Psoas muscle (tissue), 8 donors: ENCODE results near the gene IRX3. TPM values are rescaled to one million over a fixed set of nuclear protein-coding genes. Genes with fewer than 3 reads are reported as not detected.

Experiments used
- ATAC-seq, 4 donors: fragments of 200-7000 bp; cut with Tn5 transposase; one replicate each; pipeline ENCODE4 v1.9.1; 2020; ENCODE audit warnings: moderate library complexity in 3 of 4, mild to moderate bottlenecking in 2 of 4
- DNase-seq, 2 donors: peaks; one replicate each; pipeline ENCODE4 v3.0.0-alpha.2; 2020
- H3K27ac ChIP-seq: fragments of 200-600 bp; one replicate; pipeline ENCODE4 v1.8.0; 2022
- H3K27me3 ChIP-seq, 3 donors: fragments of 200-600 bp in 1 of 3; one replicate each; pipeline versions ENCODE4 v1.6.1 to v1.8.0; 2013 to 2022; ENCODE audit warnings: low read length in 2 of 3, mild to moderate bottlenecking in 2 of 3, moderate library complexity in 1 of 3; ENCODE audit not compliant: insufficient read depth in 3 of 3
- H3K36me3 ChIP-seq, 2 donors: fragments of 200-600 bp in 1 of 2; one replicate each; pipeline versions ENCODE4 v1.6.1 to v1.8.0; 2013 to 2022; ENCODE audit warnings: low read depth in 1 of 2, mild to moderate bottlenecking in 1 of 2, moderate library complexity in 1 of 2; ENCODE audit not compliant: insufficient read depth in 1 of 2
- H3K4me1 ChIP-seq: fragments of 200-600 bp; one replicate; pipeline ENCODE4 v1.8.0; 2022
- H3K4me3 ChIP-seq: fragments of 200-600 bp; one replicate; pipeline ENCODE4 v1.8.0; 2022; ENCODE audit warnings: mild to moderate bottlenecking
- H3K9me3 ChIP-seq: fragments of 200-600 bp; one replicate; pipeline ENCODE4 v1.8.0; 2022
- WGBS, 3 donors: extraction: QIAGEN DNeasy Blood & Tissue Kit; methylation state at CpG; one replicate each; pipeline versions ENCODE4 v1.1.6 to v1.1.7; 2013; 5-methylcytosine and 5-hydroxymethylcytosine counted together
- intact Hi-C, 2 donors: fragments of 100-400 bp; cut with DNase I; formaldehyde crosslinking; loops; one replicate each; pipeline versions ENCODE4 v1.11.0 to v1.14.2; 2022
- polyA plus RNA-seq, 3 donors: library from polyadenylated mRNA; stranded (reverse); fragments of 200-250 nt; gene quantifications; one replicate each; pipeline ENCODE4 v1.2.3, GENCODE V29; 2013
- total RNA-seq, 4 donors: library from RNA; stranded (reverse); fragmentation: NEBNext Ultra II Directional in 2 of 4; extraction: Animal tissue kit (Norgen Biotek cat#: 25700) in 2 of 4; gene quantifications; one replicate each; pipeline versions ENCODE4 v1.2.1 to v1.2.4, GENCODE V29; 2021 to 2023
- TF ChIP-seq, protein P1 (sequence below): fragments of 200-600 bp; IDR thresholded peaks from one replicate; pipeline ENCODE4 v1.8.0; 2022; ENCODE audit warnings: antibody characterized with exemption
- donor health status: healthy with polysubstance abuse.
- donor health status: DM: no; HTN: no; CAD: no; lungs with moderate emphysema.
- donor health status: Bipolar disorder and iron deficiency.
- donor health status: healthy.
- donor health status: DM: yes; HTN: yes; CAD: no.
- donor health status: DM: no; HTN: no; CAD: no.
- donor health status: DM: no; HTN: no; CAD: no.
- donor health status: DM: yes; HTN: yes; CAD: no.

IRX3 gene
- total and polyA plus RNA-seq, 7 donors = 0.94 to 27.6 (median 9.8) TPM

DNA sequence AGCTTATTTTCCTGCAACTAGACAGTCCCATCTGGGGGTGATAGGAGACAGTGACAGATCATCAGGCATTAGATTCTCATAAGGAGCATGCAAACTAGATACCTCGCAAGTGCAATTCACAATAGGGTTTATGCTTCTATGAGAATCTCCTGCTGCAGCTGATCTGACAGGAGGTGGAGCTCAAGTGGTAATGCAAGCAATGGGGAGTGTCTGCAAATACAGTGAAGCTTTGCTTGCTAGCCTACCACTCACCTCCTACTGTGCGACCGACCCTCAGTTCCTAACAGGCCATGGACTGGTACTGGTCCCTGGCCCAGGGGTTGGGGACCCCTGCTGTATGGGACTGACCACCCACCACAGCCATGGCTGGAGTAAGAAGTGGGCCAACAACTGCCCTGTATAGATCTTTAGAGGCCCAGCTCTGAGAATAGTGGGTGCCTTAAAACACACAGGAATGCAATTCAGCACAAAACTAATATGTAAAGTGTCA lies 26.0 kb upstream of the IRX3 start:
- ATAC-seq = no peak
- 96 to 99% (median 97%) methylated on average over 3 of the region's 3 CpGs for WGBS, 3 donors
- no peak overlapping the region for H3K27ac ChIP-seq
- no peak for DNase-seq
- no peaks in the 10 kb centered on the region for H3K4me1 ChIP-seq
- H3K9me3 ChIP-seq = no peaks in the 10 kb centered on the region
- H3K36me3 ChIP-seq = no peaks in the 10 kb centered on the region
- H3K4me3 ChIP-seq = no peak overlapping the region
- TF ChIP-seq, protein P1, sequence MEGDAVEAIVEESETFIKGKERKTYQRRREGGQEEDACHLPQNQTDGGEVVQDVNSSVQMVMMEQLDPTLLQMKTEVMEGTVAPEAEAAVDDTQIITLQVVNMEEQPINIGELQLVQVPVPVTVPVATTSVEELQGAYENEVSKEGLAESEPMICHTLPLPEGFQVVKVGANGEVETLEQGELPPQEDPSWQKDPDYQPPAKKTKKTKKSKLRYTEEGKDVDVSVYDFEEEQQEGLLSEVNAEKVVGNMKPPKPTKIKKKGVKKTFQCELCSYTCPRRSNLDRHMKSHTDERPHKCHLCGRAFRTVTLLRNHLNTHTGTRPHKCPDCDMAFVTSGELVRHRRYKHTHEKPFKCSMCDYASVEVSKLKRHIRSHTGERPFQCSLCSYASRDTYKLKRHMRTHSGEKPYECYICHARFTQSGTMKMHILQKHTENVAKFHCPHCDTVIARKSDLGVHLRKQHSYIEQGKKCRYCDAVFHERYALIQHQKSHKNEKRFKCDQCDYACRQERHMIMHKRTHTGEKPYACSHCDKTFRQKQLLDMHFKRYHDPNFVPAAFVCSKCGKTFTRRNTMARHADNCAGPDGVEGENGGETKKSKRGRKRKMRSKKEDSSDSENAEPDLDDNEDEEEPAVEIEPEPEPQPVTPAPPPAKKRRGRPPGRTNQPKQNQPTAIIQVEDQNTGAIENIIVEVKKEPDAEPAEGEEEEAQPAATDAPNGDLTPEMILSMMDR = no peak
- no peaks in the 10 kb centered on the region for H3K27me3 ChIP-seq
- intact Hi-C loops = no loop called here

DNA sequence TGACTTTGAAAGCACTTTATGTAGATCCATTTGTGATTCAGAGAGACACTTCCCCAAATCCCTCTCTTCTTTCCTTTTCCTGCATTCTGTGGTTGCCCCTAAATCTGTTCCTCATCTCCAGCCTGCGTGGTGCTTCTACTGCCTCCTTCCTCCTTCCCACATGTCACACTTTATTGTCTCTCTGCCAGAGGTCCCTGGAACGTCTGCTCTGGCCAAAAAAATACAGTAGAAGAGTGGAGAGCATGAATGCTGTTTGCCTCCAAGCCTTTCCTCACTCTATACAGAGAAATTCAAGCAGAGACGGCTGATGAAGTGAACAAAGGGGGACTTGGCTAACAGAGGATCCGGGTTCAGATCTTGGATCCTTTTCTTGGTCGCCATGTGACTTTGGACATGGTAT lies 22.8 kb upstream of the IRX3 start:
- DNase-seq (no peak), ATAC-seq (no peak)
- intact Hi-C loops = no loop called here
- no peaks in the 10 kb centered on the region for H3K4me1 ChIP-seq
- no peak overlapping the region for H3K4me3 ChIP-seq
- H3K27ac ChIP-seq = no peak overlapping the region
- no peaks in the 10 kb centered on the region for H3K27me3 ChIP-seq
- no peaks in the 10 kb centered on the region for H3K36me3 ChIP-seq
- 56 to 58% (median 57%) methylated on average over 5 of the region's 5 CpGs for WGBS, 3 donors
- no peaks in the 10 kb centered on the region for H3K9me3 ChIP-seq
- TF ChIP-seq, protein P1 = no peak

DNA sequence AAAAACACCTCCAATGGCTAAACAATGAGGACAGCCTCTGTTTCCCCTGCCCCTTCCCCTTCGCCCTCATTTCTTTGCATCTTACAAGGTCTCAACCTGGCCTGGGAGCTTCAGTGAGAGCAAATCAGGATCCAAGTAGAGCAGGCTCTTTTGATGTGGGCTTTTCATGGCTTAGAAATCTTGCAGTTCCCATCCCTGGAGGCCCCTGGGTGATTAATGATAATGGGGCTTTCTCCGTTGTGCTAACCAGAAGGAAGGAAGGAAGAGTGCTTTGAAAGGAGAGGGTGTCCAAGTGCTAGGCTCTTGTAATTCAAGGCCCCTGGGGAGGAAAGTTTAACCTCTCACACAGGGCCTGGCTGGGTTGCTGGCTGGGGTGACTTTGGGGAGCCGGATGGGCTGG lies 18.5 kb upstream of the IRX3 start:
- TF ChIP-seq, protein P1 = no peak
- H3K4me1 ChIP-seq = no peaks in the 10 kb centered on the region
- intact Hi-C loops = no loop called here
- no peaks in the 10 kb centered on the region for H3K36me3 ChIP-seq
- ATAC-seq (no peak), DNase-seq (no peak)
- no peaks in the 10 kb centered on the region for H3K27me3 ChIP-seq
- no peak overlapping the region for H3K4me3 ChIP-seq
- peaks cover 4% of the 10 kb centered on the region for H3K9me3 ChIP-seq
- H3K27ac ChIP-seq = no peak overlapping the region
- 82 to 87% (median 85%) methylated on average over 3 of the region's 3 CpGs for WGBS, 3 donors

DNA sequence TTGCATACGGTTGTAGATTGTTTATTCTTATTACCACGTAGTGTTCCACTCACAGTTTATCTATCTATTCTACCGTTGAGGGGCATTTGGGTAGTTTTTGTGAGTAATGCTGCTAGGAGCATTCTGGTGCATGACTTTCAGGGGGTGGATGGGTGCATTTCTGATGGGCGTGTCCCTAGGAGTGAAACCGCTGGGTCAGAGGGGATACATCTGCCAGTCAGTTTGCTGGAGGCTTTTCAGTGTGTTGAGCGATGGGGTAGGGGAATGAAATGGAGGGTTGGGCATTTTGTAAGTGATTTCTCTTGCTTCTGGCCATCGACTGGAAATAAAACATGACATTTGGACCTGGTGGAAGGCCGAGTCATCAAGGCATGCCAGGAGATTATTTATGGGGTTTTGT lies 17.0 kb upstream of the IRX3 start:
- no peaks in the 10 kb centered on the region for H3K27me3 ChIP-seq
- H3K9me3 ChIP-seq = peaks cover 4% of the 10 kb centered on the region
- TF ChIP-seq, protein P1 = no peak
- ATAC-seq (no peak), DNase-seq (no peak)
- no peaks in the 10 kb centered on the region for H3K4me1 ChIP-seq
- intact Hi-C loops = no loop called here
- no peak overlapping the region for H3K4me3 ChIP-seq
- WGBS, 3 donors = 71 to 79% (median 77%) methylated on average over 8 of the region's 8 CpGs
- H3K36me3 ChIP-seq = no peaks in the 10 kb centered on the region
- H3K27ac ChIP-seq = no peak overlapping the region

DNA sequence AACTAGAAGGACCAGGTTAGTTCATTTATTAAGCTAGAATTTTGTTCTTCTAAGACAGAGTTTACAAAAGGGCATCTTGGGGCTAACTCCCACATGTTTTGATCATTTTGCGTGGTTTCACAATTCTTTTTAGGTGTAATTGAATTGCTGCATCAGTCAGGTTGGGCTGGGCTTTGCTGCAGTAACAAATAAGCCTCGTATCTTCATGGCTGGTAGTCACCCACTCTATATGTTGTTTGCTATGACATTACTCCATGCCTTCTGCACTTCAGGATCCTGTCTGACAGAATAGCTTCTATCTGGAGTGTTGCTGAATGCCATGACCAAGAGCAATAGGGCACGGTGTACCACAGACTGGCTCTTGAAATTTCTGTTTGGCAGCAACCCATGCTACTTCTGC lies 10.6 kb upstream of the IRX3 start:
- 83 to 92% (median 91%) methylated on average over 3 of the region's 3 CpGs for WGBS, 3 donors
- no peak for DNase-seq
- no peaks in the 10 kb centered on the region for H3K9me3 ChIP-seq
- H3K27ac ChIP-seq = no peak overlapping the region
- TF ChIP-seq, protein P1 = no peak
- no peaks in the 10 kb centered on the region for H3K27me3 ChIP-seq
- intact Hi-C loops = no loop called here
- H3K36me3 ChIP-seq = no peaks in the 10 kb centered on the region
- H3K4me1 ChIP-seq = no peaks in the 10 kb centered on the region
- no peak for ATAC-seq
- no peak overlapping the region for H3K4me3 ChIP-seq
